Stimulated activated CD4-positive, alpha-beta T cell treated with anti-CD3 and anti-CD28 coated beads, TNF-alpha, amount 100 ng/mL, for 24 hours (primary cell): Measurements from ENCODE around the gene GABRG3.

Experiments
- DNase-seq, 3 experiments: peaks; one replicate each; pipeline ENCODE4 v3.0.0-alpha.2; 2020; ENCODE audit warnings: low read depth in 3 of 3

GABRG3 gene

GRCh38 chr15:27062951-27063350, 92.0 kb downstream of the GABRG3 start:
- no peak for DNase-seq

GRCh38 chr15:27064080-27064479, 93.1 kb downstream of the GABRG3 start:
- DNase-seq = no peak

GRCh38 chr15:27065151-27065550, 94.2 kb downstream of the GABRG3 start:
- no peak for DNase-seq

- no peak for DNase-seq
Observed at GRCh38 chr15:27065785-27066184, 94.8 kb downstream of the GABRG3 start.

GRCh38 chr15:27066446-27066845, 95.5 kb downstream of the GABRG3 start:
- DNase-seq = no peak

GRCh38 chr15:27067175-27067574, 96.2 kb downstream of the GABRG3 start:
- no peak for DNase-seq

GRCh38 chr15:27070841-27071240, 99.9 kb downstream of the GABRG3 start:
- no peak for DNase-seq

- no peak for DNase-seq
Observed at GRCh38 chr15:27074179-27074578, 103.2 kb downstream of the GABRG3 start.

- DNase-seq = no peak
Observed at GRCh38 chr15:27077790-27078189, 106.8 kb downstream of the GABRG3 start.

GRCh38 chr15:27081676-27082418, 110.9 kb downstream of the GABRG3 start:
- DNase-seq = no peak

GRCh38 chr15:27082526-27082925, 111.5 kb downstream of the GABRG3 start:
- DNase-seq = no peak

- DNase-seq = no peak
Observed at GRCh38 chr15:27084844-27085243, 113.9 kb downstream of the GABRG3 start.

GRCh38 chr15:27086149-27086548, 115.2 kb downstream of the GABRG3 start:
- no peak for DNase-seq

- no peak for DNase-seq
Observed at GRCh38 chr15:27086805-27087204, 115.8 kb downstream of the GABRG3 start.

- no peak for DNase-seq
Observed at GRCh38 chr15:27087651-27088583, 116.9 kb downstream of the GABRG3 start.

- DNase-seq = no peak
Observed at GRCh38 chr15:27088584-27089232, 117.7 kb downstream of the GABRG3 start.

- no peak for DNase-seq
Observed at GRCh38 chr15:27089233-27089586, 118.2 kb downstream of the GABRG3 start.

- DNase-seq = no peak
Observed at GRCh38 chr15:27089676-27090075, 118.7 kb downstream of the GABRG3 start.

- DNase-seq = no peak
Observed at GRCh38 chr15:27091270-27091940, 120.4 kb downstream of the GABRG3 start.

GRCh38 chr15:27092390-27092789, 121.4 kb downstream of the GABRG3 start:
- no peak for DNase-seq

- DNase-seq = no peak
Observed at GRCh38 chr15:27094235-27094634, 123.3 kb downstream of the GABRG3 start.
